Neural cell (in vitro differentiated cells): ENCODE results near the gene SLC6A1. TPM values are rescaled to one million over a fixed set of nuclear protein-coding genes. Genes with fewer than 3 reads are reported as not detected.

Experiments used
- H2AFZ ChIP-seq: fragments of 200-600, 300-800 bp; sonication (generic), shearing (Covaris generic); 2 replicates; pipeline ENCODE4 v1.6.0; 2014; ENCODE audit warnings: low read depth, mild to moderate bottlenecking, antibody characterized with exemption, low read length, moderate library complexity
- H3F3A ChIP-seq: fragments of 200-600 bp; shearing (Covaris generic); 2 replicates; pipeline ENCODE4 v1.6.1; 2016; ENCODE audit warnings: mild to moderate bottlenecking, moderate library complexity, mixed read lengths, antibody characterized with exemption, low read length; ENCODE audit not compliant: insufficient read depth, poor library complexity, severe bottlenecking
- H3K27ac ChIP-seq: fragments of 200-600, 300-800 bp; sonication (generic), shearing (Covaris generic); 2 replicates; pipeline ENCODE4 v1.5.1; 2014; ENCODE audit warnings: mild to moderate bottlenecking, low read length, moderate library complexity
- H3K27me3 ChIP-seq: fragments of 300-800, 200-600 bp; sonication (generic), shearing (Covaris generic); 2 replicates; pipeline ENCODE4 v1.6.0; 2014; ENCODE audit warnings: mild to moderate bottlenecking, low read depth, low read length, moderate library complexity; ENCODE audit not compliant: insufficient read depth
- H3K36me3 ChIP-seq: fragments of 300-800, 200-600 bp; sonication (generic), shearing (Covaris generic); 2 replicates; pipeline ENCODE4 v1.5.1; 2014; ENCODE audit warnings: mild to moderate bottlenecking, antibody characterized with exemption, low read length, moderate library complexity; ENCODE audit not compliant: insufficient read depth
- H3K4me2 ChIP-seq: fragments of 300-800, 200-600 bp; sonication (generic), shearing (Covaris generic); 2 replicates; pipeline ENCODE4 v1.6.0; 2014; ENCODE audit warnings: mild to moderate bottlenecking, low read length
- H3K4me3 ChIP-seq: fragments of 300-800, 200-600 bp; sonication (generic), shearing (Covaris generic); 2 replicates; pipeline ENCODE4 v1.5.1; 2014; ENCODE audit warnings: mild to moderate bottlenecking, low read length, moderate library complexity
- H3K79me2 ChIP-seq: fragments of 200-600 bp; shearing (Covaris generic); replicated peaks from 2 replicates; pipeline ENCODE4 v1.6.0; 2014; ENCODE audit warnings: mild to moderate bottlenecking, low read length, moderate library complexity; ENCODE audit not compliant: insufficient read depth
- H3K9ac ChIP-seq: fragments of 300-800, 200-600 bp; sonication (generic), shearing (Covaris generic); 2 replicates; pipeline ENCODE4 v1.6.1; 2016; ENCODE audit warnings: mild to moderate bottlenecking, low read length, mixed read lengths
- H3K9me2 ChIP-seq: fragments of 200-600 bp; shearing (Covaris generic); 2 replicates; pipeline ENCODE4 v1.6.1; 2016; ENCODE audit warnings: mild to moderate bottlenecking, low read length, mixed read lengths; ENCODE audit not compliant: insufficient read depth
- H3K9me3 ChIP-seq: fragments of 200-600, 300-800 bp; sonication (generic), shearing (Covaris generic); 2 replicates; pipeline ENCODE4 v1.6.1; 2016; ENCODE audit warnings: mild to moderate bottlenecking, mixed run types, low read length, moderate library complexity, mixed read lengths
- H4K20me1 ChIP-seq: fragments of 200-600 bp; shearing (Covaris generic); 2 replicates; pipeline ENCODE4 v1.6.1; 2016; ENCODE audit warnings: mild to moderate bottlenecking, mixed run types; ENCODE audit not compliant: insufficient read depth
- CTCF ChIP-seq: fragments of 450-650 bp; IDR thresholded peaks from 2 replicates; pipeline ENCODE4 v1.5.1; 2014; ENCODE audit warnings: antibody characterized with exemption, mild to moderate bottlenecking, moderate library complexity; ENCODE audit not compliant: poor library complexity, severe bottlenecking
- EP300 ChIP-seq: fragments of 450-650 bp; conservative IDR thresholded peaks from 2 replicates; pipeline ENCODE4 v1.6.1; 2014; ENCODE audit warnings: antibody characterized with exemption, mild to moderate bottlenecking, moderate library complexity; ENCODE audit not compliant: poor library complexity, severe bottlenecking
- EZH2 ChIP-seq: fragments of 200-600, 300-800 bp; shearing (Covaris generic), sonication (generic); IDR thresholded peaks from 2 replicates; pipeline ENCODE4 v1.6.1; 2014; ENCODE audit warnings: antibody characterized with exemption, low read length, borderline replicate concordance, mild to moderate bottlenecking; ENCODE audit not compliant: insufficient read depth, poor library complexity, severe bottlenecking
- MXI1 ChIP-seq: fragments of 450-650 bp; conservative IDR thresholded peaks from 2 replicates; pipeline ENCODE4 v1.6.1; 2014; ENCODE audit warnings: antibody characterized with exemption, mild to moderate bottlenecking; ENCODE audit not compliant: poor library complexity, severe bottlenecking
- POLR2AphosphoS5 ChIP-seq: IDR thresholded peaks from 2 replicates; pipeline ENCODE4 v1.6.1; 2012
- RAD21 ChIP-seq: fragments of 450-650 bp; conservative IDR thresholded peaks from 2 replicates; pipeline ENCODE4 v1.6.1; 2014; ENCODE audit warnings: antibody characterized with exemption, mild to moderate bottlenecking, moderate library complexity
- SMC3 ChIP-seq: fragments of 450-650 bp; conservative IDR thresholded peaks from 2 replicates; pipeline ENCODE4 v1.6.1; 2014; ENCODE audit warnings: antibody characterized with exemption, mild to moderate bottlenecking, moderate library complexity; ENCODE audit not compliant: poor library complexity
- TAF1 ChIP-seq: IDR thresholded peaks from 2 replicates; pipeline ENCODE4 v1.6.1; 2012; ENCODE audit warnings: low read depth
- polyA plus RNA-seq: library from polyadenylated mRNA; depleted of rRNA; stranded (reverse); fragments of >200 nt; gene quantifications from 2 replicates; pipeline ENCODE4 v1.2.3, GENCODE V29; 2014
- TF ChIP-seq, protein P1 (sequence below): IDR thresholded peaks from 2 replicates; pipeline ENCODE4 v1.6.1; 2012; ENCODE audit warnings: borderline replicate concordance

SLC6A1 gene
- polyA plus RNA-seq, 1 donor from 2014 or later, result 43.2 TPM

DNA sequence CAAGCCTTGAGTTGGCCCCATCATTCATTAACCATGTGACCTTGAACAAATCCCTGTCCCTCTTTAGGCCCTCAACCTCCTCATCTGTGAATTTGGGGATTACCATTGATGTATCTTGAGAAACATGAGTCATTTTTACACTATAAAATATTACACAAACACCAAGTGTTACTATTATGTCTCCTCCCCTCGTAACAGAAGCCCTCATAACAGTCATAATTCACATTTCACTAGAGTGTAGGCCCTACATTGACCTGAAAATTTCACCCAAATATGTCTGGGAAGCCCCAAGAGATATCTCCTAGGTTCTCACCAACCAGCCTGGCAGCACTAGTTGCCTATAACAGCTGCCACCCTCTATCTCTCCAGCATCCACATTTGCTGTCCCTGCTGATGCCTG is 15.8 kb upstream of the SLC6A1 start:
- H3K27ac ChIP-seq, result peak overlapping the region; percentile 82

GRCh38 chr3:10977892-10978510 is 14.5 kb upstream of the SLC6A1 start:
- Histone ChIP-seq H2AFZ (peak overlapping the region; percentile 28), H3K9me3 (no peaks in the 10 kb centered on the region), H3K4me2 (no peak overlapping the region), H3F3A (no peaks in the 10 kb centered on the region), H3K27ac (peak overlapping the region; percentile 82), H3K36me3 (no peaks in the 10 kb centered on the region), H3K4me3 (peak overlapping the region; percentile 26), H3K27me3 (no peaks in the 10 kb centered on the region), H3K9ac (peak overlapping the region; percentile 62), H4K20me1 (no peaks in the 10 kb centered on the region), H3K79me2 (no peaks in the 10 kb centered on the region), H3K9me2 (no peaks in the 10 kb centered on the region)
- TF ChIP-seq POLR2AphosphoS5 (no peak), CTCF (no peak), EZH2 (no peak), RAD21 (no peak), SMC3 (no peak), EP300 (peak; percentile 41), MXI1 (peak; percentile 13)
- TF ChIP-seq, protein P1, sequence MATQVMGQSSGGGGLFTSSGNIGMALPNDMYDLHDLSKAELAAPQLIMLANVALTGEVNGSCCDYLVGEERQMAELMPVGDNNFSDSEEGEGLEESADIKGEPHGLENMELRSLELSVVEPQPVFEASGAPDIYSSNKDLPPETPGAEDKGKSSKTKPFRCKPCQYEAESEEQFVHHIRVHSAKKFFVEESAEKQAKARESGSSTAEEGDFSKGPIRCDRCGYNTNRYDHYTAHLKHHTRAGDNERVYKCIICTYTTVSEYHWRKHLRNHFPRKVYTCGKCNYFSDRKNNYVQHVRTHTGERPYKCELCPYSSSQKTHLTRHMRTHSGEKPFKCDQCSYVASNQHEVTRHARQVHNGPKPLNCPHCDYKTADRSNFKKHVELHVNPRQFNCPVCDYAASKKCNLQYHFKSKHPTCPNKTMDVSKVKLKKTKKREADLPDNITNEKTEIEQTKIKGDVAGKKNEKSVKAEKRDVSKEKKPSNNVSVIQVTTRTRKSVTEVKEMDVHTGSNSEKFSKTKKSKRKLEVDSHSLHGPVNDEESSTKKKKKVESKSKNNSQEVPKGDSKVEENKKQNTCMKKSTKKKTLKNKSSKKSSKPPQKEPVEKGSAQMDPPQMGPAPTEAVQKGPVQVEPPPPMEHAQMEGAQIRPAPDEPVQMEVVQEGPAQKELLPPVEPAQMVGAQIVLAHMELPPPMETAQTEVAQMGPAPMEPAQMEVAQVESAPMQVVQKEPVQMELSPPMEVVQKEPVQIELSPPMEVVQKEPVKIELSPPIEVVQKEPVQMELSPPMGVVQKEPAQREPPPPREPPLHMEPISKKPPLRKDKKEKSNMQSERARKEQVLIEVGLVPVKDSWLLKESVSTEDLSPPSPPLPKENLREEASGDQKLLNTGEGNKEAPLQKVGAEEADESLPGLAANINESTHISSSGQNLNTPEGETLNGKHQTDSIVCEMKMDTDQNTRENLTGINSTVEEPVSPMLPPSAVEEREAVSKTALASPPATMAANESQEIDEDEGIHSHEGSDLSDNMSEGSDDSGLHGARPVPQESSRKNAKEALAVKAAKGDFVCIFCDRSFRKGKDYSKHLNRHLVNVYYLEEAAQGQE, result peak; percentile 45

More for the DNA sequence above, 15.8 kb upstream of the SLC6A1 start:
- no peaks in the 10 kb centered on the region for H4K20me1 ChIP-seq
- no peak overlapping the region for H2AFZ ChIP-seq
- H3F3A ChIP-seq, result no peaks in the 10 kb centered on the region
- H3K27me3 ChIP-seq, result no peaks in the 10 kb centered on the region
- no peaks in the 10 kb centered on the region for H3K36me3 ChIP-seq
- H3K9ac ChIP-seq, result peak overlapping the region; percentile 62
- H3K9me3 ChIP-seq, result no peaks in the 10 kb centered on the region
- H3K79me2 ChIP-seq, result no peaks in the 10 kb centered on the region
- H3K4me2 ChIP-seq, result no peak overlapping the region
- no peaks in the 10 kb centered on the region for H3K9me2 ChIP-seq
- TF ChIP-seq EZH2, result no peak
- TF ChIP-seq, protein P1, result no peak
- no peak for TF ChIP-seq POLR2AphosphoS5
- no peak for TF ChIP-seq CTCF
- TF ChIP-seq SMC3, result no peak
- TF ChIP-seq MXI1, result no peak
- TF ChIP-seq TAF1, result no peak
- no peak for TF ChIP-seq EP300
- TF ChIP-seq RAD21, result no peak
- H3K4me3 ChIP-seq, result no peak overlapping the region
